ENCODE data around the gene GMEB2.

GMEB2 gene

DNA sequence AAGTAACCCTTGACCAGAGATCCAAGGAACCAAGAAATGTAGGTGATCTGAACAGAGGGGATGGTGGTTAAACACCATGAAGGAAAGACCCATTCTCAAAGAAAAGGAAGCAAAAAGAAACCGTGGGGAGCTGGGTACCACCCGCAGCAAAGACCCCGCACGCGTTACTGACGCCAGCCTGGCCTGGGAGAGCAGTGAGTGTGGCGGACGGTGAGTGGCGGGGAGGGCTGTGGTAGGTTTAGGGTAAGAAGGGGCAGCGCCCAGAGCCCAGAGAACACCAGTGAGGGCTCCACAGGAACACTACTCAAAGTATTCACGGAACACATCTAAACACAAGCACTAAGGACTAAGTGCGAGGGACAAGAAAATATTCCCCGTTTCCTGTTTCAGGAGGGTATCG, 4.2 kb downstream of the GMEB2 start:
- no peak overlapping the region for H3K4me3 ChIP-seq (ENCODE audit: low read depth, low read length)
- in situ Hi-C loops (cut with HindIII; ENCODE audit: low pct_ligation_motif_present, low sequenced_read_pairs) = no loop called here
- no peaks in the 10 kb centered on the region for H3K27me3 ChIP-seq (replicated peaks)
- DNase-seq = no peak
- peaks cover 13% of the 10 kb centered on the region for H3K36me3 ChIP-seq (replicated peaks)
- TF ChIP-seq, protein P1, sequence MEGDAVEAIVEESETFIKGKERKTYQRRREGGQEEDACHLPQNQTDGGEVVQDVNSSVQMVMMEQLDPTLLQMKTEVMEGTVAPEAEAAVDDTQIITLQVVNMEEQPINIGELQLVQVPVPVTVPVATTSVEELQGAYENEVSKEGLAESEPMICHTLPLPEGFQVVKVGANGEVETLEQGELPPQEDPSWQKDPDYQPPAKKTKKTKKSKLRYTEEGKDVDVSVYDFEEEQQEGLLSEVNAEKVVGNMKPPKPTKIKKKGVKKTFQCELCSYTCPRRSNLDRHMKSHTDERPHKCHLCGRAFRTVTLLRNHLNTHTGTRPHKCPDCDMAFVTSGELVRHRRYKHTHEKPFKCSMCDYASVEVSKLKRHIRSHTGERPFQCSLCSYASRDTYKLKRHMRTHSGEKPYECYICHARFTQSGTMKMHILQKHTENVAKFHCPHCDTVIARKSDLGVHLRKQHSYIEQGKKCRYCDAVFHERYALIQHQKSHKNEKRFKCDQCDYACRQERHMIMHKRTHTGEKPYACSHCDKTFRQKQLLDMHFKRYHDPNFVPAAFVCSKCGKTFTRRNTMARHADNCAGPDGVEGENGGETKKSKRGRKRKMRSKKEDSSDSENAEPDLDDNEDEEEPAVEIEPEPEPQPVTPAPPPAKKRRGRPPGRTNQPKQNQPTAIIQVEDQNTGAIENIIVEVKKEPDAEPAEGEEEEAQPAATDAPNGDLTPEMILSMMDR (IDR thresholded peaks at IDR 0.05; ENCODE audit: low read depth, low read length, missing control alignments) = no peak
- H3K27ac ChIP-seq = no peak overlapping the region

DNA sequence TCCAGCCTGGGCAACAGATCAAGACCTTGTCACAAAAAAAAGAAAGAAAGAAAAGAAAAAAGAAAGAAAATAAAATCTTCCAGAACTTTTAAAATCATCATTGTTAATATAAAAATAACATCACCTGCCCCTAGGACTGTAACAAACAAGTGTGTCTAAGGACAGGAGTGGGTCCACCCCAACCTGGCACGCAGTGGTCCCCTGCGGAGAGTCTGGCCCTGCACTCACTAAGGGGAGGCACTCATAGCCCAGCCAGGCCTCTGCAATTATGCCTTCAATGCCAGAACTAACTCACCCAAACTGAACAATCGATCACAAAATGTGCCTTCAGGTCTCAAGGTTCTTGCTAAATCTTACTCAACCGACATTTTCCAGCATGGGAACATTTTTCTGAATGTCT, 4.8 kb downstream of the GMEB2 start:
- TF ChIP-seq, protein P1 (IDR thresholded peaks at IDR 0.05; ENCODE audit: low read depth, low read length, missing control alignments) = no peak
- in situ Hi-C loops (cut with HindIII; ENCODE audit: low pct_ligation_motif_present, low sequenced_read_pairs) = no loop called here
- Histone ChIP-seq H3K27ac (no peak overlapping the region), H3K36me3 (replicated peaks) (peaks cover 14% of the 10 kb centered on the region), H3K4me3 (ENCODE audit: low read depth, low read length) (no peak overlapping the region), H3K27me3 (replicated peaks) (no peaks in the 10 kb centered on the region)
- DNase-seq = no peak

DNA sequence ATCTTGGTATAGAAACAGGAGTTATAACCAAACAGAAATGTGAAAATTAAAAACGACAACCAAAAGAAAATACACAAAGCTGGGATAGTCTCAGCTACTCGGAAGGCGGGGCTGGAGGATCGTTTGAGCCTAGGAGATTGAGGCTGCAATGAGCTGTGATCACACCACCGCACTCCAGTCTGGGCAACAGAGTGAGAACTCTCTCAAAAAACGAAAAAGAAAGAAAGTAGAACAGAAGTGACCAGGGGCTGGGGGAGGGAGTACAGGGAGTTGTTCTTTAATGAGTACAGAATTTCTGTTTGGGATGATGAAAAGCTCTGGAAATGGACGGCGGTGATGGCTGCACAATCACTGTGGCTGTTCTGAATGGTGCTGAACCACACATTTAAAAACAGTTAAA, 5.9 kb downstream of the GMEB2 start:
- in situ Hi-C loops (cut with HindIII; ENCODE audit: low pct_ligation_motif_present, low sequenced_read_pairs) = no loop called here
- TF ChIP-seq, protein P1 (IDR thresholded peaks at IDR 0.05; ENCODE audit: low read depth, low read length, missing control alignments) = no peak
- no peak overlapping the region for H3K4me3 ChIP-seq (ENCODE audit: low read depth, low read length)
- peaks cover 20% of the 10 kb centered on the region for H3K36me3 ChIP-seq (replicated peaks)
- H3K27me3 ChIP-seq (replicated peaks) = no peaks in the 10 kb centered on the region
- no peak overlapping the region for H3K27ac ChIP-seq
- DNase-seq = no peak

DNA sequence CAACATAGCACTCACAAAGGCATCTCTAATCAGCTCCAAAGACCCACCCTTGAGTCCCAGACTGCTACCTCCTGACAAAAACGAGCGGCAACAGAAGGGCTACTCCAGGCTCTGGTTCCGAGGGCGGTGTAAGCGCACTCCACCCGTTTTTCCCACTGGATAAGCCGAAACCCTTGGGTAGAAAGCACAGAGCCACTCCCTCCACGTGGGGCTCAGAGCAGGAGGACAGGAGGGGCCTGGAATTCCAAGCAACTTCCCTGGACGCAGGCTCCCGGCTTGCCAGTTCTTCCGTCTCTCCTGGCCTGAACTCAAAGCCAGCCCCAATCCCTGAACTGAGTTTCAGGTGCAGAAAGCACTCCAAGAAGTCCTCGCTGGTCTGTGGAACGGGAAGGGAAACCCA, 7.4 kb downstream of the GMEB2 start:
- TF ChIP-seq, protein P1 (IDR thresholded peaks at IDR 0.05; ENCODE audit: low read depth, low read length, missing control alignments) = no peak
- in situ Hi-C loops (cut with HindIII; ENCODE audit: low pct_ligation_motif_present, low sequenced_read_pairs) = no loop called here
- H3K36me3 ChIP-seq (replicated peaks) = peaks cover 27% of the 10 kb centered on the region

DNA sequence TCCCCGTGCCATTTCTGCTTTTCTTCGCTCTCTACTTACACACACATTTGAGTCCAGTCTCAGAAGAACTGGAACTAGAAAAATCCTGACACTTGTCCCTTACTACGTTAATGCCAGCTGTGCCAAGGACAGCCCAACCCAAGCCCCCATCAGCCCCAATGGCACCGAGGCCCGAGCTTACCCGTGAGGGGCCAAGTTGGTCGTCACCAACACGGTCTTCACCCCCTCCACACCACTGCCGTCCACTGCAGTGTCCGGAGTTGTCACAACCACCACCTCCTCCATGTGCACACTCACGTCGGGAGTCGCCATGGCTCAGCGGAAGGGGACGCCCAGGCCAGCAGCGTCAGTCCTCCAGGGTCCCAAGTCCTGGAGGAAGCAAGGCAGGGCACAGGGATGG, 7.8 kb downstream of the GMEB2 start:
- Histone ChIP-seq H3K4me3 (ENCODE audit: low read depth, low read length) (no peak overlapping the region), H3K27me3 (replicated peaks) (no peaks in the 10 kb centered on the region), H3K36me3 (replicated peaks) (peaks cover 27% of the 10 kb centered on the region), H3K27ac (no peak overlapping the region)
- TF ChIP-seq, protein P1 (IDR thresholded peaks at IDR 0.05; ENCODE audit: low read depth, low read length, missing control alignments) = no peak
- in situ Hi-C loops (cut with HindIII; ENCODE audit: low pct_ligation_motif_present, low sequenced_read_pairs) = no loop called here
- DNase-seq = no peak

More for the DNA sequence above, 7.4 kb downstream of the GMEB2 start:
- DNase-seq = no peak
- Histone ChIP-seq H3K27ac (no peak overlapping the region), H3K4me3 (ENCODE audit: low read depth, low read length) (no peak overlapping the region), H3K27me3 (replicated peaks) (no peaks in the 10 kb centered on the region)

DNA sequence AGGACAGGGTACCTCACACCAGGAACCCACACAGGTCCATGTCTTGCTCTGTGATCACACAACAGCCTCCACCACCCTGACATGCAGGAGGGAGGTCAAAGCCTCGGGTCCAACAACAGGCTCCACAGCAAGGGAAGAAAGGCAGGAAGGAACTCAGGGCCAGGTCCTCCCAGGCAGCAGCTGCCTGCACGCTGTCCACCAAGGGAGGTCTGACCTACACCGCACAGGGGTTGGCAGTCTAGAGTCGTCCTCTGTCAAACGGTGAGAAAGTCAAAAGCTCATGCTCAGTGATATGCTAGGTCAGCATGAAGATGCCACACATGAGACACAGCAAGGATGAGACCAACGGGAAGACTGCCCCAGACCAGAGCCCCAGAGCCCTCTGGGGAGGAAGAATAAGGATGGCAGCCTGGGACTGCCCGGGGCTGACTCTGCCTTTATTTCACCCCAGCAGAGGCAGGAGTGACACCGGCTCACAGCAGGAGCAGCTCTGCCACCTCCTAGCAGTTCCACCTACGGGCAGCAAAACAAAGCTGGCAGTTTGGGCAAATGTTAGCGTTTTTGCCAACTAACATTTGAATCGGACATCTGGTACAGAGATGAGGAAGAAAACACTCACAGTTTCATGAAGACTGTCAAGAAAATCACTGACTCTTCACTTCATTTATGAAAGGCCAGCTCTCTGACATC, 8.5 kb downstream of the GMEB2 start:
- Histone ChIP-seq H3K36me3 (replicated peaks) (peaks cover 27% of the 10 kb centered on the region), H3K27ac (no peak overlapping the region), H3K4me3 (ENCODE audit: low read depth, low read length) (no peak overlapping the region), H3K27me3 (replicated peaks) (no peaks in the 10 kb centered on the region)
- in situ Hi-C loops (cut with HindIII; ENCODE audit: low pct_ligation_motif_present, low sequenced_read_pairs) = no loop called here
- TF ChIP-seq, protein P1 (IDR thresholded peaks at IDR 0.05; ENCODE audit: low read depth, low read length, missing control alignments) = no peak
- no peak for DNase-seq
